BJ (cell line): ENCODE data around the gene STXBP6. TPM values are rescaled to one million over a fixed set of nuclear protein-coding genes. Genes with fewer than 3 reads are reported as not detected.

ENCODE experiments used
- CTCF ChIA-PET: fragments of 350-600 bp; formaldehyde crosslinking; extraction: SDS; loops from one replicate; lab custom pipeline; 2021; ENCODE audit warnings: antibody characterized with exemption, inconsistent platforms; lab: Yijun Ruan, JAX
- POLR2A ChIA-PET: fragments of 300-600 bp; sonication (Branson Sonifier 250); formaldehyde crosslinking; extraction: SDS; loops from one replicate; lab custom pipeline; 2021; ENCODE audit warnings: antibody characterized with exemption; lab: Charles Lee
- DNase-seq: peaks from one replicate; pipeline ENCODE4 v3.0.0-alpha.2; 2011; ENCODE audit warnings: low read depth
- H3K27me3 ChIP-seq: 2 replicates; pipeline ENCODE4 v1.6.0; 2011; ENCODE audit warnings: low read length; ENCODE audit not compliant: control insufficient read depth, insufficient read depth
- H3K36me3 ChIP-seq: 2 replicates; pipeline ENCODE4 v1.5.1; 2011; ENCODE audit warnings: low read length; ENCODE audit not compliant: control insufficient read depth, insufficient read depth
- H3K4me3 ChIP-seq: 2 replicates; pipeline ENCODE4 v1.5.1; 2011; ENCODE audit warnings: low read depth, mild to moderate bottlenecking, control low read depth, low read length
- polyA plus RNA-seq: library from polyadenylated mRNA; depleted of rRNA; stranded (reverse); fragments of >200 nt; gene quantifications from 2 replicates; pipeline ENCODE4 v1.2.3, GENCODE V29; 2011
- TF ChIP-seq, protein P1 (sequence below): IDR thresholded peaks from 2 replicates; pipeline ENCODE4 v1.5.1; 2011; ENCODE audit warnings: low read depth, mild to moderate bottlenecking, control low read depth, inconsistent platforms, low read length, moderate library complexity; ENCODE audit not compliant: insufficient read depth

STXBP6 gene
- polyA plus RNA-seq, 1 experiment = 12.1 TPM

DNA sequence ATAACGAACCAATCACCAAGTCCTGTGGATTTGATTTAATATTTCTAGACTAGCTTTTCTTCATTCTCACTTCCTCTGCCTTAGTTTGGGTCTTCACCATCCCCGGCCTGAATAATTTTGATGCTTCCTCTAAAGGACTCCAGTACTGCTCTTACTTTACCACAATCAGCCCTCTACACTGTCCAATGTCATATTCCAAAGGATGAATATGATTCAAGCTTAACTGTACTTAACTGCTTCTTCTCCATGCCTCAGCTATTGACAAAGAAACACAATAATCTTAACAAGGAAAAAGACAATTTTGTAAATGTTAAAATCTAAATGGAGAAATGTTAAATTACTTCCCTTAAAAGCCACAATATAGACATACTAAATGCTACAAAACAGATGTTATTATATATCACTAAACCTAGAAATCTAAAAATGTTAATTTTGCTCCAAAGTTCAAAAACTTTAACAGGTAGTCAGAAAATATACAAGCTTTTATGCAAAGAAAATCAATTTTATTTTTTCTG, 70.2 kb downstream of the STXBP6 start:
- no peak for DNase-seq
- H3K27me3 ChIP-seq = no peaks in the 10 kb centered on the region
- TF ChIP-seq, protein P1, sequence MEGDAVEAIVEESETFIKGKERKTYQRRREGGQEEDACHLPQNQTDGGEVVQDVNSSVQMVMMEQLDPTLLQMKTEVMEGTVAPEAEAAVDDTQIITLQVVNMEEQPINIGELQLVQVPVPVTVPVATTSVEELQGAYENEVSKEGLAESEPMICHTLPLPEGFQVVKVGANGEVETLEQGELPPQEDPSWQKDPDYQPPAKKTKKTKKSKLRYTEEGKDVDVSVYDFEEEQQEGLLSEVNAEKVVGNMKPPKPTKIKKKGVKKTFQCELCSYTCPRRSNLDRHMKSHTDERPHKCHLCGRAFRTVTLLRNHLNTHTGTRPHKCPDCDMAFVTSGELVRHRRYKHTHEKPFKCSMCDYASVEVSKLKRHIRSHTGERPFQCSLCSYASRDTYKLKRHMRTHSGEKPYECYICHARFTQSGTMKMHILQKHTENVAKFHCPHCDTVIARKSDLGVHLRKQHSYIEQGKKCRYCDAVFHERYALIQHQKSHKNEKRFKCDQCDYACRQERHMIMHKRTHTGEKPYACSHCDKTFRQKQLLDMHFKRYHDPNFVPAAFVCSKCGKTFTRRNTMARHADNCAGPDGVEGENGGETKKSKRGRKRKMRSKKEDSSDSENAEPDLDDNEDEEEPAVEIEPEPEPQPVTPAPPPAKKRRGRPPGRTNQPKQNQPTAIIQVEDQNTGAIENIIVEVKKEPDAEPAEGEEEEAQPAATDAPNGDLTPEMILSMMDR = no peak
- no peak overlapping the region for H3K4me3 ChIP-seq
- POLR2A ChIA-PET = interaction anchor here (0.6 kb wide), 1 partner anchor 22 kb away, joined by 3 read pairs; no protein-coding TSS in a partner anchor
- CTCF ChIA-PET = interaction anchor here (0.7 to 1.4 kb wide), 4 partner anchors 12 to 152 kb away, joined by 3 read pairs; no protein-coding TSS in a partner anchor
- H3K36me3 ChIP-seq = no peaks in the 10 kb centered on the region

DNA sequence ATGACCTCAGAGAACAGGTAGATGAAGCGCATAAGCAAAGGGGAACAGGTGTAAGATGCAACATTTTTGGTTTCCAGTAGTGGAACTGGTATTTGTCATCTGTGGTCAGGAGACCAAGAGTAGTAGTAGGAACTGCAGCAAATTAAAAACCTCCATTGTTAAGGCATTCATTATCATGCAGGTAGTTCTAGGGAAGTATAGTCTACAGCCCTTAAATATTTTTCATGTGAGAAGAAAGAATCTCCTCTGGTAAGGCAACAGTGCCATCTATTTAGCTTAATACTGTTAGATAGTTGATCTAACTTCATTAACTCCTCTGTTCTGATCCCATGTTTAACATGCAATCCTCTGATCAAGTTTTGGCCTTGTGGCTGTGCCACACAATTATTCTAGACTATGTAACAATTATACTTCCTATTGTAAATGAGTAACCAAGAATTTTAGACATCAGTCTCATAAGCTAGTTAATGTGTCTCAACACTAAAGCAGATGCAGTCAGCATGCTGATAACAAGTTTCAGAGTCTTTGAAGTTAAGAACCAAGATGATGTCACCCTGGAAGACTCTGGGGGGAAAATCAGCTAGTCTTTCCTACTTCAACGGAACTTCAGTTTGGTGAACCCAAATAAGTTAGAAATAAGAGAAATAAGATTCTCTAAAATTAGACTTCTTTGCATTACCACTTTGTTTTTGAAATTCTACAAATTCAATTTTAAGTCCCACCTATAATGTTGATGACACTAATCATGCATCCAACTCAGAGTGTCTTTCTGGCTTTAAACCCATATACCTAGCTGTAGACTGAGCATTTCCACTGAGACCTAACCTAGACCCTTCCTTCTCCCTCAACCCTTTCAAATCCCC, 70.9 kb downstream of the STXBP6 start:
- CTCF ChIA-PET = interaction anchor here (0.7 to 1.4 kb wide), 4 partner anchors 13 to 153 kb away, joined by 3 read pairs; no protein-coding TSS in a partner anchor
- no peak overlapping the region for H3K4me3 ChIP-seq
- no peaks in the 10 kb centered on the region for H3K36me3 ChIP-seq
- TF ChIP-seq, protein P1 = no peak
- no peak for DNase-seq
- H3K27me3 ChIP-seq = no peaks in the 10 kb centered on the region
- POLR2A ChIA-PET = interaction anchor here (0.5 to 0.6 kb wide), 2 partner anchors 13 to 21 kb away, joined by 3 to 4 read pairs; no protein-coding TSS in a partner anchor

DNA sequence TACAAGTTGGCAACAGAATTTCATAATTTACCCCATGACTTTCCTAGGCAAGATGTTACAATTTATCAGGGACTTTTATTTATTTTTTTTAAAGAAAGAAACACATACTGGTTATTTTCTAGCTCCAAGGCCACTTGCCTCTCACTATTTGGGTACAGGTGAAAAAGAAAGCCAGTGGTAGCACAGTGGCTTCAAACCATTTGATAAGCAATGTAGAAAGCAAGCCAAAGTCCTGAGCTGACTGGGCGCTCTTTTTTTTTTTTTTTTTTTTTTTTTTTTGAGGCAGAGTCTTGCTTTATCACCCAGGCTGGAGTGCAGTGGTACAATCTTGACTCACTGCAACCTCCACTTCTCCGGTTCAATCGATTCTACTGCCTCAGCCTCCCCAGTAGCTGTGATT, 73.3 kb downstream of the STXBP6 start:
- Histone ChIP-seq H3K4me3 (no peak overlapping the region), H3K27me3 (no peaks in the 10 kb centered on the region), H3K36me3 (no peaks in the 10 kb centered on the region)
- POLR2A ChIA-PET = no interaction called here
- TF ChIP-seq, protein P1 = no peak
- CTCF ChIA-PET = no interaction called here
- no peak for DNase-seq

DNA sequence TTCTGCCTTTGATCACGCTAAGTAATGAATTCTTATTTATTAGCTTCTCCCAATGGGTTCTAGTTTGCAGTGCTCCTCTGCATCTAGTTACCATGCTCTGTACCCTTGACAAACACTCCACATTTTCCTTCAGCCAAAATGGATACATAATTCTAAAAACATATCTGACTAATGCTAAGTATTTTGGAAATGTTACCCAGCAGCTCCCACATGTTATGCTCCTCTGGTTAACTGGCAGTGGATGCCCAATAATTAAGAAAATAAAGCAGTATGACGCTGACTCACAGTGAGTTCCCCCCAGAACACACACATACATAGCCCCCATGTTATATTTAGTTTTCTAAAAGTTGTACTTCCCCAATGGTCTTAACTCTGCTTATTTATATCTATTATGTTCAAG, 74.6 kb downstream of the STXBP6 start:
- CTCF ChIA-PET = no interaction called here
- Histone ChIP-seq H3K4me3 (no peak overlapping the region), H3K36me3 (no peaks in the 10 kb centered on the region), H3K27me3 (no peaks in the 10 kb centered on the region)
- DNase-seq = no peak
- POLR2A ChIA-PET = no interaction called here
- TF ChIP-seq, protein P1 = no peak
